Ascending aorta (tissue), 2 donors: Measurements from ENCODE around the gene SLC35A3. TPM values are rescaled to one million over a fixed set of nuclear protein-coding genes. Genes with fewer than 3 reads are reported as not detected.

Experiments
- DNase-seq, 2 donors: peaks; one replicate each; pipeline ENCODE4 v3.0.0-alpha.2; 2019; ENCODE audit warnings: low spot score in 2 of 2
- H3K27ac ChIP-seq, 2 donors: fragments of 200-600 bp; sonication (generic); one replicate each; pipeline ENCODE4 v1.5.1; 2016 to 2017; ENCODE audit warnings: mild to moderate bottlenecking in 1 of 2
- H3K27me3 ChIP-seq: fragments of 200-600 bp; sonication (generic); one replicate; pipeline ENCODE4 v1.5.1; 2017
- H3K36me3 ChIP-seq, 2 donors: fragments of 200-600 bp; sonication (generic); one replicate each; pipeline ENCODE4 v1.5.1; 2016
- H3K4me1 ChIP-seq, 2 donors: fragments of 200-600 bp; sonication (generic); one replicate each; pipeline ENCODE4 v1.5.1; 2016 to 2017; ENCODE audit warnings: mild to moderate bottlenecking in 1 of 2
- H3K4me3 ChIP-seq, 2 donors: fragments of 200-600 bp; sonication (generic); one replicate each; pipeline ENCODE4 v1.5.1; 2016 to 2017; ENCODE audit warnings: mild to moderate bottlenecking in 1 of 2
- H3K9me3 ChIP-seq, 2 donors: fragments of 200-600 bp; sonication (generic); one replicate each; pipeline ENCODE4 v1.5.1; 2016
- intact Hi-C: fragments of 100-400 bp; cut with DNase I; formaldehyde crosslinking; loops from one replicate; pipeline ENCODE4 v1.15.1; 2023
- total RNA-seq: library from RNA; depleted of rRNA; stranded (reverse); fragments of >200 nt; gene quantifications from one replicate; pipeline ENCODE4 v1.1.0, GENCODE V29; 2016
- TF ChIP-seq, protein P1 (sequence below), 3 experiments: fragments of 200-600 bp in 2 of 3; fragments of 450-650 bp in 1 of 3; sonication (generic) in 2 of 3; IDR thresholded peaks; one replicate each; pipeline ENCODE4 v1.5.1; 2016 to 2019; ENCODE audit warnings: antibody characterized with exemption in 3 of 3, mild to moderate bottlenecking in 1 of 3, moderate library complexity in 1 of 3

SLC35A3 gene
- total RNA-seq, 1 donor from 2014 or later, result 8.4 TPM

DNA sequence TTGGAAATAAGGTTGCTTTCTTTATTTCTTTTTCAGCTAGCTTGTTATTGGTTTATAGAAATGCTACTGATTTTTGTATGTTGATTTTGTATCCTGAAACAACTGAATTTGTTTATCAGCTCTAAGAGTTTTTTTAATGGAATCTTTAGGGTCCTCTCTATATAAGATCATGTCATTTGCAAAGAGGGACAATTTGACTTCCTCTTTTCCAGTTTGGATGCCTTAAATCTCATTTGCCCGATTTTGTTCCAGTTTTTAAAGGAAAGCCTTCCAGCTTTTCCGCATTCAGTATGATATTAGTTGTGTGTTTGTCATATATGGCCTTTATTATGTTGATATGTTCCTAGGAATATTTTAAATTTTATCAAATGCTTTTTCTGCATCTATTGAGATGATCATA is 31.7 kb downstream of the SLC35A3 start:
- intact Hi-C loops, result no loop called here
- H3K4me3 ChIP-seq, result no peak overlapping the region
- H3K4me1 ChIP-seq, result no peaks in the 10 kb centered on the region
- TF ChIP-seq, protein P1, sequence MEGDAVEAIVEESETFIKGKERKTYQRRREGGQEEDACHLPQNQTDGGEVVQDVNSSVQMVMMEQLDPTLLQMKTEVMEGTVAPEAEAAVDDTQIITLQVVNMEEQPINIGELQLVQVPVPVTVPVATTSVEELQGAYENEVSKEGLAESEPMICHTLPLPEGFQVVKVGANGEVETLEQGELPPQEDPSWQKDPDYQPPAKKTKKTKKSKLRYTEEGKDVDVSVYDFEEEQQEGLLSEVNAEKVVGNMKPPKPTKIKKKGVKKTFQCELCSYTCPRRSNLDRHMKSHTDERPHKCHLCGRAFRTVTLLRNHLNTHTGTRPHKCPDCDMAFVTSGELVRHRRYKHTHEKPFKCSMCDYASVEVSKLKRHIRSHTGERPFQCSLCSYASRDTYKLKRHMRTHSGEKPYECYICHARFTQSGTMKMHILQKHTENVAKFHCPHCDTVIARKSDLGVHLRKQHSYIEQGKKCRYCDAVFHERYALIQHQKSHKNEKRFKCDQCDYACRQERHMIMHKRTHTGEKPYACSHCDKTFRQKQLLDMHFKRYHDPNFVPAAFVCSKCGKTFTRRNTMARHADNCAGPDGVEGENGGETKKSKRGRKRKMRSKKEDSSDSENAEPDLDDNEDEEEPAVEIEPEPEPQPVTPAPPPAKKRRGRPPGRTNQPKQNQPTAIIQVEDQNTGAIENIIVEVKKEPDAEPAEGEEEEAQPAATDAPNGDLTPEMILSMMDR (IDR thresholded peaks at IDR 0.05), result no peak
- H3K9me3 ChIP-seq, result peaks cover 0 to 7% of the 10 kb centered on the region in 2 donors
- no peaks in the 10 kb centered on the region for H3K27me3 ChIP-seq
- H3K36me3 ChIP-seq, result peaks cover 0 to 11% of the 10 kb centered on the region in 2 donors
- no peak for DNase-seq
- H3K27ac ChIP-seq, result no peak overlapping the region

DNA sequence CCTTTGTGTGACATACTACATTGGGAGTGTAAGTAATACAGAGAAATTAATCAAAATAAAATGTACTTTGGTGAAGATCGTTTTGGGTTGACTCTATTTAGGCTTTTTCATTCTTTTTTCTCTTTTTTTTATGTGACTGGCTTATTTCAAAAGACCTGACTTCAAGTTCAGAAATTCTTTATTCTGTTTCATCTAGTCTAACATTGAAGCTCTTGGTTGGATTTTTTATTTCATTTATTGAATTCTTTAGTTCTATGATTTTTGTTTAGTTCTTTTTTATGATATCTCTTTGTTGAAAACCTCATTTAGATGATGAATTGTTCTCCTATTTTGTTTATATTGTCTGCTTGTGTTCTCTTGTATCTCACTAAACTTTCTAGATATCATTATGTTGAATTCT is 35.6 kb downstream of the SLC35A3 start:
- no peak for DNase-seq
- H3K27me3 ChIP-seq, result no peaks in the 10 kb centered on the region
- TF ChIP-seq, protein P1 (IDR thresholded peaks at IDR 0.05), result no peak
- peaks cover 0 to 12% of the 10 kb centered on the region in 2 donors for H3K36me3 ChIP-seq
- no peak overlapping the region for H3K27ac ChIP-seq
- H3K4me1 ChIP-seq, result no peaks in the 10 kb centered on the region
- peaks cover 0 to 7% of the 10 kb centered on the region in 2 donors for H3K9me3 ChIP-seq
- no peak overlapping the region for H3K4me3 ChIP-seq
- intact Hi-C loops, result no loop called here

DNA sequence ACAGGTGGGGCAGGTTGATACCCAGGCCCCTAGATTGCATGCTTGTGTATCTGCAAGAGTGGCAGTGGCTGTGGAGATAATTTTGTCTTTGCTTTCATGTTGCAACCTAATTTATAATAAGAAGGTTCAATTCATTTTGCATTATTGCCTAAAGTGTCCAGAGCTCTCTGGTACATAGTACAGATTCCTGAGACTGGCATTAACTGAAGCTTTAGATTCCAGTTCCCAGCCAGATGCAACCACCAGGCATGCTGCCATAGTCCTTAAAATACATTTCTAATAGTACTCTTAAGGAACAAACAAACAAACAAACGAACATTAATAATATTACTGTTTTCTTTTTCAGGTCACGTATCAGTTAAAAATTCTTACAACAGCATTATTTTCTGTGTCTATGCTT is 36.9 kb downstream of the SLC35A3 start:
- peaks cover 2 to 12% of the 10 kb centered on the region in 2 donors for H3K36me3 ChIP-seq
- intact Hi-C loops, result no loop called here
- no peak overlapping the region for H3K4me3 ChIP-seq
- no peak overlapping the region for H3K27ac ChIP-seq
- peaks cover 0 to 7% of the 10 kb centered on the region in 2 donors for H3K9me3 ChIP-seq
- TF ChIP-seq, protein P1 (IDR thresholded peaks at IDR 0.05), result no peak
- no peaks in the 10 kb centered on the region for H3K4me1 ChIP-seq
- DNase-seq, result no peak
- no peaks in the 10 kb centered on the region for H3K27me3 ChIP-seq

GRCh38 chr1:100009458-100009857 is 39.7 kb downstream of the SLC35A3 start:
- Histone ChIP-seq H3K36me3 (peaks cover 8 to 10% of the 10 kb centered on the region in 2 donors), H3K27me3 (no peaks in the 10 kb centered on the region), H3K4me3 (no peak overlapping the region), H3K4me1 (no peaks in the 10 kb centered on the region), H3K27ac (no peak overlapping the region), H3K9me3 (peaks cover 0 to 6% of the 10 kb centered on the region in 2 donors)
- DNase-seq, result no peak
- intact Hi-C loops, result no loop called here
- TF ChIP-seq, protein P1 (IDR thresholded peaks at IDR 0.05), result no peak

GRCh38 chr1:100010804-100011203 is 41.0 kb downstream of the SLC35A3 start:
- H3K4me3 ChIP-seq, result no peak overlapping the region
- no peaks in the 10 kb centered on the region for H3K27me3 ChIP-seq
- intact Hi-C loops, result no loop called here
- peaks cover 7 to 8% of the 10 kb centered on the region in 2 donors for H3K36me3 ChIP-seq
- no peaks in the 10 kb centered on the region for H3K9me3 ChIP-seq
- no peaks in the 10 kb centered on the region for H3K4me1 ChIP-seq
- H3K27ac ChIP-seq, result no peak overlapping the region
- no peak for DNase-seq
- TF ChIP-seq, protein P1 (IDR thresholded peaks at IDR 0.05), result no peak

DNA sequence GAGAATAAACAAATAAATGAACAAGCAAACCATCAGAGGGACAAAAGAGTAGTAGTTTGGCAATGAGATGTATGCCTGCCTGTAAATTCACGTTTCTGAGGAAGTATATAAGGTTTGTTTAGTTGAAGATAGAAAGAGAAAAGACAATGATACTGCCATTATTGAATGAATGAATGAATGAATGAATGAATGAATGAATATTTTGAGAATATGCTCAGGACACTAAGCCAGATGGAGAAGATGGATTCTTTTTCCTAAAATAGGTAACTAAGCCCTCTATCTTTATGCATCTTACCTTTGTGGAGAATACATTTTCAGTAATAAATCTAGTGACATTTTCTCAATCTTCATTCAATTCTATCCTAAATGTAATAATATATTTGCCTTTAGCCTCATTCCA is 49.4 kb downstream of the SLC35A3 start:
- no peak overlapping the region for H3K27ac ChIP-seq
- H3K36me3 ChIP-seq, result peaks cover 0 to 2% of the 10 kb centered on the region in 2 donors
- H3K27me3 ChIP-seq, result no peaks in the 10 kb centered on the region
- DNase-seq, result no peak
- H3K4me3 ChIP-seq, result no peak overlapping the region
- TF ChIP-seq, protein P1 (IDR thresholded peaks at IDR 0.05), result no peak
- intact Hi-C loops, result no loop called here
- H3K9me3 ChIP-seq, result no peaks in the 10 kb centered on the region
- H3K4me1 ChIP-seq, result no peaks in the 10 kb centered on the region
